ENCODE data around the gene DRAM2.

DNA sequence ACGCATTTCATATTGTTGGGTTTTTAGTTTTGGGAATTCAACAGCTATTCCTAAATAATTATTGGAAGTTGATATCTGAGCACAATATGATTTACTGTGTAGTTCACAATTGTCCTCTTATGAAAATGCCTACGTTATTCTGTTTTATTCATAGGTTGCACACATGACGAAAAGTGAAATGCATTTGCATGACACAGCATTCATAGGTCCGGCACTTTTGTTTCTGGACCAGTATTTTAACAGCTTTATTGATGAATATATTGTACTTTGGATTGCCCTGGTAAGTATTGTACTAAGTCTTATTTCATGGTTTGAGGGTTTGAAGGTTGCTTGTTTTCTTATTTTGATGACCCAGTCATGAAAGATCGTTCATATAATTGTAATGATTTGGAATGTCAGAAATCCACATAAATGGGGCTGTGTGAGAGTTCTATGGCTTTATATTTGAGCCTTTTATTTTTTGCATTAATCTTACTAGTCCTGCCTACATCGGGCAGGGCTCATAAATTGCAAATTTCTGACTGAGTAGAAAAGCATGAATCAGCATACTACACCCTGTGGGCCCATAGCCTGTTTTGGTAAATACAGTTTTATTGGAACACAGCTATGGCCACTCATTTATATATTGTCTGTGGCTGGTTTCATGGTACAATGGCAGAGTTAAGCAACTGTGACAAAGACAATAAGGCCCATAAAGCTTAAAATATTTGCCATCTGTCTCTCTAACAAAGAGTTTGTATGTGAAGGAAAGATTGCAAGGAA, 43.6 kb upstream of the DRAM2 start:
- TF ChIP-seq, protein P1, sequence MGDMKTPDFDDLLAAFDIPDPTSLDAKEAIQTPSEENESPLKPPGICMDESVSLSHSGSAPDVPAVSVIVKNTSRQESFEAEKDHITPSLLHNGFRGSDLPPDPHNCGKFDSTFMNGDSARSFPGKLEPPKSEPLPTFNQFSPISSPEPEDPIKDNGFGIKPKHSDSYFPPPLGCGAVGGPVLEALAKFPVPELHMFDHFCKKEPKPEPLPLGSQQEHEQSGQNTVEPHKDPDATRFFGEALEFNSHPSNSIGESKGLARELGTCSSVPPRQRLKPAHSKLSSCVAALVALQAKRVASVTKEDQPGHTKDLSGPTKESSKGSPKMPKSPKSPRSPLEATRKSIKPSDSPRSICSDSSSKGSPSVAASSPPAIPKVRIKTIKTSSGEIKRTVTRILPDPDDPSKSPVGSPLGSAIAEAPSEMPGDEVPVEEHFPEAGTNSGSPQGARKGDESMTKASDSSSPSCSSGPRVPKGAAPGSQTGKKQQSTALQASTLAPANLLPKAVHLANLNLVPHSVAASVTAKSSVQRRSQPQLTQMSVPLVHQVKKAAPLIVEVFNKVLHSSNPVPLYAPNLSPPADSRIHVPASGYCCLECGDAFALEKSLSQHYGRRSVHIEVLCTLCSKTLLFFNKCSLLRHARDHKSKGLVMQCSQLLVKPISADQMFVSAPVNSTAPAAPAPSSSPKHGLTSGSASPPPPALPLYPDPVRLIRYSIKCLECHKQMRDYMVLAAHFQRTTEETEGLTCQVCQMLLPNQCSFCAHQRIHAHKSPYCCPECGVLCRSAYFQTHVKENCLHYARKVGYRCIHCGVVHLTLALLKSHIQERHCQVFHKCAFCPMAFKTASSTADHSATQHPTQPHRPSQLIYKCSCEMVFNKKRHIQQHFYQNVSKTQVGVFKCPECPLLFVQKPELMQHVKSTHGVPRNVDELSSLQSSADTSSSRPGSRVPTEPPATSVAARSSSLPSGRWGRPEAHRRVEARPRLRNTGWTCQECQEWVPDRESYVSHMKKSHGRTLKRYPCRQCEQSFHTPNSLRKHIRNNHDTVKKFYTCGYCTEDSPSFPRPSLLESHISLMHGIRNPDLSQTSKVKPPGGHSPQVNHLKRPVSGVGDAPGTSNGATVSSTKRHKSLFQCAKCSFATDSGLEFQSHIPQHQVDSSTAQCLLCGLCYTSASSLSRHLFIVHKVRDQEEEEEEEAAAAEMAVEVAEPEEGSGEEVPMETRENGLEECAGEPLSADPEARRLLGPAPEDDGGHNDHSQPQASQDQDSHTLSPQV (IDR thresholded peaks at IDR 0.05): no peak
- TF ChIP-seq, protein P2, sequence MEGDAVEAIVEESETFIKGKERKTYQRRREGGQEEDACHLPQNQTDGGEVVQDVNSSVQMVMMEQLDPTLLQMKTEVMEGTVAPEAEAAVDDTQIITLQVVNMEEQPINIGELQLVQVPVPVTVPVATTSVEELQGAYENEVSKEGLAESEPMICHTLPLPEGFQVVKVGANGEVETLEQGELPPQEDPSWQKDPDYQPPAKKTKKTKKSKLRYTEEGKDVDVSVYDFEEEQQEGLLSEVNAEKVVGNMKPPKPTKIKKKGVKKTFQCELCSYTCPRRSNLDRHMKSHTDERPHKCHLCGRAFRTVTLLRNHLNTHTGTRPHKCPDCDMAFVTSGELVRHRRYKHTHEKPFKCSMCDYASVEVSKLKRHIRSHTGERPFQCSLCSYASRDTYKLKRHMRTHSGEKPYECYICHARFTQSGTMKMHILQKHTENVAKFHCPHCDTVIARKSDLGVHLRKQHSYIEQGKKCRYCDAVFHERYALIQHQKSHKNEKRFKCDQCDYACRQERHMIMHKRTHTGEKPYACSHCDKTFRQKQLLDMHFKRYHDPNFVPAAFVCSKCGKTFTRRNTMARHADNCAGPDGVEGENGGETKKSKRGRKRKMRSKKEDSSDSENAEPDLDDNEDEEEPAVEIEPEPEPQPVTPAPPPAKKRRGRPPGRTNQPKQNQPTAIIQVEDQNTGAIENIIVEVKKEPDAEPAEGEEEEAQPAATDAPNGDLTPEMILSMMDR (IDR thresholded peaks at IDR 0.05 in 2 of 3, conservative IDR thresholded peaks at IDR 0.05 in 1 of 3; ENCODE audit: control insufficient read depth in 2 of 3, extremely low read depth in 1 of 3, insufficient read depth in 1 of 3, low read depth in 3 of 3, low read length in 3 of 3): no peak
- TF ChIP-seq SUPT20H (IDR thresholded peaks at IDR 0.05; ENCODE audit: borderline replicate concordance, control insufficient read depth, low read depth, low read length): no peak
